ENCODE results near the gene NTN1.

NTN1 gene

GRCh38 chr17:9004132-9004960 lies 17.0 kb upstream of the NTN1 start:
- DNase-seq (ENCODE audit: insufficient read length, low spot score) (no peak), FAIRE-seq (no peak)

GRCh38 chr17:9004961-9005285 lies 16.4 kb upstream of the NTN1 start:
- FAIRE-seq, result no peak
- no peak for DNase-seq (ENCODE audit: insufficient read length, low spot score)

DNA sequence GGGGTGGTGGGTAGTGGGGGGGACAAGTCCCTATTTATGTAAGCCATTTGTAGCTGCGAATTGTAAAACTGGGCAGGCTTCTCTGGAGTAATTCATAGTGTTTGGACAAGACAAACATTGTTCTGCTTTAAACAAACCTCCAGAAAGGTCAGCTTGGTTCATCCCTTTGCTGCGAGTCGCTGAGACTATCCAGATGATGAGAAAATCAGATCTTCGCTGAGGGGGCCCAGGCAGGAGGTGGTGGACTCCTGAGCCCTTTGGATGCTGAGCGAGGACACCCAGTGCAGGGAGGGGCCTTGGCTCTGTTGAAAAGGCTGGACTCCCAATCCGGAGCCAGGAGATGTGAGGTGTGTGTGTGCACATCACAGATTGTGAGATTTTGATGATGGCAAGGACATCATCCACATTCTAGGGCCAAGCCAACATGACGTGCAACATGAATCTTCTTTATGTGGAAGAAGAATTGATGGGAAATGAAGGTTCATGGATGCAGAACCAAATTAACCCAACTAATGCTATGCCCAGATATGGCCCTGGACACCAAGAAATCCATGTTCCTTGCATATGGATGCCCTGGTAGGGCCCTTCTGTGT lies 15.0 kb upstream of the NTN1 start:
- DNase-seq (ENCODE audit: insufficient read length, low spot score) (no peak), FAIRE-seq (no peak)

GRCh38 chr17:9007052-9007714 lies 14.1 kb upstream of the NTN1 start:
- no peak for FAIRE-seq

DNA sequence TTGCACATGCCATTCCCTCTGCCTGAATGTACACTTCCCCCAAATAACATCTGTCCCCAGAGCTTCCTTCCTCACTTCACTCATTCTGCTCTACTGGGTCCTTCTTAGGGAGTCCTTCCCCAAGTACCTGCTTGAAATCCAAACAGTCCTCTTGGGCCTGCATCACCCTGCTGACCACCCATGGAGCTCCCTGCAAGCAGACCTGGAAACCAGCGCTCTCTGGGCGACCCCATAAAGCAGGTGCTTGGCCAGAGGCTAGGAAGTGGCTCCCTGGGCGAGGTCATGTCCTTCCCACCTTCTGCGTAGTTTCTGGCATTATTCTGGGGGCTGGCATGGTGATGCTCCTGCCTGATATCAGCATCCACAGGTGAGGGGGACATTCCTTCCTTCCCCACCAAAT lies 12.2 kb upstream of the NTN1 start:
- DNase-seq (ENCODE audit: insufficient read length, low spot score), result no peak
- FAIRE-seq, result no peak

More at GRCh38 chr17:9007052-9007714, 14.1 kb upstream of the NTN1 start:
- DNase-seq (ENCODE audit: insufficient read length, low spot score), result no peak

DNA sequence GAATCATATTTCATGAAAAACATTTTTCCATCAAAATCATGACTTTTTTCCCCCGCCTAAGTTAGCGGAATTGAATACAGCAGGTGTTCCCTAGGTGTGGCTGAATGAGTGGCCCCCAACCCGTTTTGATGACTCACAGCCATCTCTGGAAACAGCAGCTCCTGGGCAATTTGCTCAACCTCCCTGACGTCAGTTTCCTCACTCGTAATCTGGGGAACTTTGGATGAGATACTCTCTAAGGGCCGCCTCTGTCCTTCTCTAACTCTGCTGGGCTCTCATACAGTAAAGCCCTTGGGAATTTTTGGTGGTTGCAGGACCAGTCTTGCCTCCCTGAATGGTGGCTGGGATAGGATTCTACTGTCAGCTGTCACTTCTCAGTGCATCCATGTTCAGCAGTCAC lies 11.6 kb upstream of the NTN1 start:
- no peak for FAIRE-seq
- DNase-seq (ENCODE audit: insufficient read length, low spot score), result no peak

- FAIRE-seq (no peak), DNase-seq (ENCODE audit: insufficient read length, low spot score) (no peak)
Measured at GRCh38 chr17:9011001-9011400, 10.3 kb upstream of the NTN1 start.

DNA sequence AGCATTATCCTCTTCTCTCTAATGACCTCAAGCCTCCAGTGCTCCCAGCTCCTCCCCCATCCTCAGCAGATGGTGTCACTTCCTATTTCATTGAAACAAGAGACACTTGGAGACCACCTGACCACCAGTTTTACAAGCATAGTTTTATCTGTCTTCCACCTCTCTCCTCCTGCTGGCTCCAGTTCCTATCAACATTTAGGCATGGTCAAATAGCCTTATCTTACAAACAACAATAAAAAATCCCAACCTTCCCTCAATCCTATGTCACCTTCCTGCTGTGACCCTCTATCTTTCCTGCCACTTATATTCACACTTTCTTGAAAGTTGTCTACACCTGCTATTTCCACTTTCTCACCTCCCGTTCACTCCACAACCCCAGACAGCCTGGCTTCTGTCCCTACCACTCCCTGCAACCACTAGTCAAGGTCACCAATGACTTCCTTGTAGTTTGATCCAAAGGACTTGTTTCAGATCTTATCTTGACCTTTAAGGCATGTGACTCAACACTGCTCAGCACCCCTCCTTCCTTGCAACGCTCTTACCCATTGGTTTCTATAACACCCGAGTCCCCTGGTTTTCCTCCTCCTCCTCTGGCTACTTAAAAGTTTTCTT lies 4.3 kb upstream of the NTN1 start:
- DNase-seq (ENCODE audit: insufficient read length, low spot score), result no peak
- no peak for FAIRE-seq

DNA sequence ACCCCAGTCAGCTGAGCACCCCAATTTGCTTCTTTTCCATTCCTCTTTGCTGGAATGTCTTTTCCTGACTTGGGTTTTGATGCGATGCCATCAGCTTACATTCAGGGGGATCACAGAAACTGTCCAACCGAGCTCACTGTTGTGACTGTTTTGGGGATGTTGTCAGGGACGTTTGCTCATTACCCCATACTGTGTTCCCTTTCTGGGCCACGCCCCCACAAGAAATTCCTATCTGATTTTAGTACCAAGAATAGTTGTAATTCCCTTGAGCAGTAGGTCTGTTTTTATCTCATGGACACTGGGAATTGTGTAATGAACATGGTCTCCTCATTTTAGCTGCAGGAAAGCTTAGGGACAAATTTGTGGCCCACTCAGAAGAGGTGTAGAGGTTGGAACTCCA lies 2.6 kb upstream of the NTN1 start:
- no peak for DNase-seq (ENCODE audit: insufficient read length, low spot score)
- FAIRE-seq, result no peak

DNA sequence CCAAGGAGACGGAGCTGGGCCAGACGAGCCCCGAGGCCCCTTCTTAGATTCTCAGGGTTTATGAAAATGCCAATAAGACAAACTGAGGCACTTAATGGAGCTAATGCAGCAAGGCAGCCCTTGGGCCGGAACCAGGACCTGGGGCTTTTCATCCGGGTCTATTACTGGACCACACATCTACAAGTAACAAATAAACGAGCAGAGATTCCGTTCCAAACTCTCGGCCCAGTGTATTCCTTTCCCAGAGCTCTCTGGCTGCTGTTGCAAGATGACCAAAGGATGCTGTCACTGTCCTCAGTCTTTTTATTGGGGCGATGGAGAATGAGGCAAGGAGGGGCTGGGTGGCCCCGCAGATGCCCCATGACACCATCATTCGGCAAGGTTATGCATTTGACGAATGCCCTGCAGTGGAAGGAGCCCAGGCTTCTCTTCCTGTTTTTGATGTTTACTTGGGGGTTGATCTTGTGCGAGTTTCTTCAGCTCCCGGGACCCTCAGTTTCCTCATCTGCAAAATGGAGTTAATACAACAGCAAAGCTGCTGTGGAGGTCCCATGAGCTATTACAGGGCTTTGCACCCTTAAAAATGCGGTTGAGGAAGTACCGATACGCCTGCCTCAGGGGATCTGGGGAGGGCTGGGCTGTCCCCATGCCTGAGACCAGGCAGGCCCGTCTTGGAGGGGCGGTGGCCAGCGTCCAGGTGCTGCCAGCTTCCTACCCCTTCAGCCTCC lies 1.1 kb upstream of the NTN1 start:
- DNase-seq (ENCODE audit: insufficient read length, low spot score) (no peak), FAIRE-seq (no peak)

- DNase-seq (ENCODE audit: insufficient read length, low spot score) (no peak), FAIRE-seq (no peak)
Measured at GRCh38 chr17:9020824-9021157, 519 bp upstream of the NTN1 start.

GRCh38 chr17:9021992-9022572 lies 772 bp downstream of the NTN1 start:
- no peak for FAIRE-seq

GRCh38 chr17:9022573-9023391 lies 1.5 kb downstream of the NTN1 start:
- no peak for FAIRE-seq
- peak; percentile 21 for DNase-seq (ENCODE audit: insufficient read length, low spot score)

More at GRCh38 chr17:9021992-9022572, 772 bp downstream of the NTN1 start:
- peak; percentile 20 for DNase-seq (ENCODE audit: insufficient read length, low spot score)

GRCh38 chr17:9023392-9024218 lies 2.3 kb downstream of the NTN1 start:
- peak; percentile 37 for FAIRE-seq

GRCh38 chr17:9024497-9024896 lies 3.2 kb downstream of the NTN1 start:
- DNase-seq (ENCODE audit: insufficient read length, low spot score), result no peak
- FAIRE-seq, result no peak

More at GRCh38 chr17:9023392-9024218, 2.3 kb downstream of the NTN1 start:
- no peak for DNase-seq (ENCODE audit: insufficient read length, low spot score)

DNA sequence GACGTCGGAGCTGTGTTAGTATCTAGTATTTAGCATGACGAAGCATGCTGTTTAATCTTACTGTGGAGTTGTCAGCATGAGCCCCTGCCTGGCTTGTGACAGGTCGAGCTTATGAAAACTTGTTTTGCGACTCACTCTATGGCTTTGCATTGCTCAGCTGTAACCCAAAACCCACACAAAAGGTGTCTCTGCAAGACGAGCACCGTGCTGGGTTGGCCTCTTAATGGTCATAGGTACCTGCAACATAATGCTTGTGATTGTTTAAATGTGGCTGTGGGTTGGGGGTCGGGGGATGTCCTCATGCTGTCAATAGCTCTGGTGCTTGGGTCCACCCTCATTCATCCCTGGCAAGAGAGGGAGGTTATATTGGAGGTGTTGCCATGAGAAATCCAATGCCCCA lies 5.4 kb downstream of the NTN1 start:
- DNase-seq (ENCODE audit: insufficient read length, low spot score) (no peak), FAIRE-seq (no peak)

- no peak for DNase-seq (ENCODE audit: insufficient read length, low spot score)
- FAIRE-seq, result no peak
Measured at GRCh38 chr17:9028202-9028987, 7.1 kb downstream of the NTN1 start.

- DNase-seq (ENCODE audit: insufficient read length, low spot score) (no peak), FAIRE-seq (no peak)
Measured at GRCh38 chr17:9028988-9029570, 7.8 kb downstream of the NTN1 start.
